ENCODE results near the gene ACER3. TPM values are rescaled to one million over a fixed set of nuclear protein-coding genes. Genes with fewer than 3 reads are reported as not detected.

ACER3 gene
- polyA plus RNA-seq, 1 donor from 2014 or later: 14.9 TPM

GRCh38 chr11:76902121-76903014 is 41.6 kb downstream of the ACER3 start:
- Histone ChIP-seq H4K20me1 (ENCODE audit: insufficient read depth) (no peaks in the 10 kb centered on the region), H2AFZ (ENCODE audit: low read depth, low read length) (no peak overlapping the region), H3K4me2 (ENCODE audit: low read length) (no peak overlapping the region), H3K27ac (ENCODE audit: low read length) (no peak overlapping the region), H3K36me3 (ENCODE audit: insufficient read depth, low read length) (no peaks in the 10 kb centered on the region), H3F3A (ENCODE audit: insufficient read depth, low read length, poor library complexity, severe bottlenecking) (no peaks in the 10 kb centered on the region), H3K9me3 (ENCODE audit: low read length) (no peaks in the 10 kb centered on the region), H3K27me3 (ENCODE audit: insufficient read depth, low read depth, low read length) (no peaks in the 10 kb centered on the region), H3K9ac (ENCODE audit: low read length) (no peak overlapping the region), H3K4me3 (ENCODE audit: low read length) (no peak overlapping the region), H3K9me2 (ENCODE audit: insufficient read depth, low read length) (no peaks in the 10 kb centered on the region), H3K79me2 (replicated peaks; ENCODE audit: insufficient read depth, low read length) (no peaks in the 10 kb centered on the region)
- no peak for TF ChIP-seq RAD21 (conservative IDR thresholded peaks at IDR 0.05)
- TF ChIP-seq POLR2AphosphoS5 (IDR thresholded peaks at IDR 0.05): no peak
- TF ChIP-seq TAF1 (IDR thresholded peaks at IDR 0.05; ENCODE audit: low read depth): no peak
- TF ChIP-seq EZH2 (IDR thresholded peaks at IDR 0.05; ENCODE audit: borderline replicate concordance, insufficient read depth, low read length, poor library complexity, severe bottlenecking): no peak
- TF ChIP-seq CTCF (IDR thresholded peaks at IDR 0.05; ENCODE audit: poor library complexity, severe bottlenecking): no peak
- no peak for TF ChIP-seq EP300 (conservative IDR thresholded peaks at IDR 0.05; ENCODE audit: poor library complexity, severe bottlenecking)
- TF ChIP-seq SMC3 (conservative IDR thresholded peaks at IDR 0.05; ENCODE audit: poor library complexity): no peak

DNA sequence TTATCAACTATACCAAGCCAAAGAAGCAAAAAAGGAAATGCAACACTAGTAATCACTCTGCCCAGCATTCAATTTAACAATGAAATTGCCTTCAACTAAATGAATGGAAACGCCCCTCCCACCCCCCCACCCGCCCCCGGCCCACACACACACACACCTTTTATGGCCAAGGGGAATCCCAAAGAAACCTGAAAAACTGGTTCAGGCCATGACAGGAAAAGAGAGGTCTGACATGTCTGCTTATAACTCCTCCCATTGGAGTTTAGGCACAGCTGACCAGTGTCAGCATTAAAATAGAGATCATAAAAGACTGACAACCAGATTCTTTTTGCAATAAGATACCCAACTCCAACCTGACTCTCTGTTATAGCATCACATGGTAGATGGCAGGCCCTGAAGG is 42.6 kb downstream of the ACER3 start:
- Histone ChIP-seq H3K27me3 (ENCODE audit: insufficient read depth, low read depth, low read length) (no peaks in the 10 kb centered on the region), H3K27ac (ENCODE audit: low read length) (no peak overlapping the region), H2AFZ (ENCODE audit: low read depth, low read length) (no peak overlapping the region), H3K4me2 (ENCODE audit: low read length) (no peak overlapping the region), H3K9me2 (ENCODE audit: insufficient read depth, low read length) (no peaks in the 10 kb centered on the region), H3K79me2 (replicated peaks; ENCODE audit: insufficient read depth, low read length) (no peaks in the 10 kb centered on the region), H4K20me1 (ENCODE audit: insufficient read depth) (no peaks in the 10 kb centered on the region), H3K9me3 (ENCODE audit: low read length) (no peaks in the 10 kb centered on the region), H3F3A (ENCODE audit: insufficient read depth, low read length, poor library complexity, severe bottlenecking) (no peaks in the 10 kb centered on the region), H3K36me3 (ENCODE audit: insufficient read depth, low read length) (no peaks in the 10 kb centered on the region), H3K9ac (ENCODE audit: low read length) (no peak overlapping the region), H3K4me3 (ENCODE audit: low read length) (no peak overlapping the region)
- TF ChIP-seq CTCF (IDR thresholded peaks at IDR 0.05; ENCODE audit: poor library complexity, severe bottlenecking): no peak
- TF ChIP-seq REST (IDR thresholded peaks at IDR 0.05; ENCODE audit: borderline replicate concordance): no peak
- TF ChIP-seq EP300 (conservative IDR thresholded peaks at IDR 0.05; ENCODE audit: poor library complexity, severe bottlenecking): no peak
- TF ChIP-seq POLR2AphosphoS5 (IDR thresholded peaks at IDR 0.05): no peak
- no peak for TF ChIP-seq RAD21 (conservative IDR thresholded peaks at IDR 0.05)
- TF ChIP-seq TAF1 (IDR thresholded peaks at IDR 0.05; ENCODE audit: low read depth): no peak
- TF ChIP-seq EZH2 (IDR thresholded peaks at IDR 0.05; ENCODE audit: borderline replicate concordance, insufficient read depth, low read length, poor library complexity, severe bottlenecking): no peak
- no peak for TF ChIP-seq SMC3 (conservative IDR thresholded peaks at IDR 0.05; ENCODE audit: poor library complexity)
- TF ChIP-seq MXI1 (conservative IDR thresholded peaks at IDR 0.05; ENCODE audit: poor library complexity, severe bottlenecking): no peak
